Choroid plexus epithelial cell (primary cell): Measurements from ENCODE around the gene TSPEAR.

Source experiments
- DNase-seq: peaks from one replicate; pipeline ENCODE4 v3.0.0-alpha.2; 2010; ENCODE audit warnings: low read depth
- H3K4me3 ChIP-seq: 2 replicates; pipeline ENCODE4 v1.5.1; 2011; ENCODE audit warnings: low read depth, mild to moderate bottlenecking, control low read depth, low read length, moderate library complexity
- TF ChIP-seq, protein P1 (sequence below): conservative IDR thresholded peaks from 2 replicates; pipeline ENCODE4 v1.5.1; 2011; ENCODE audit warnings: low read depth, mild to moderate bottlenecking, control low read depth, inconsistent platforms, low read length, moderate library complexity

TSPEAR gene

GRCh38 chr21:44571844-44572782 lies 139.3 kb downstream of the TSPEAR start:
- no peak for DNase-seq
- TF ChIP-seq, protein P1, sequence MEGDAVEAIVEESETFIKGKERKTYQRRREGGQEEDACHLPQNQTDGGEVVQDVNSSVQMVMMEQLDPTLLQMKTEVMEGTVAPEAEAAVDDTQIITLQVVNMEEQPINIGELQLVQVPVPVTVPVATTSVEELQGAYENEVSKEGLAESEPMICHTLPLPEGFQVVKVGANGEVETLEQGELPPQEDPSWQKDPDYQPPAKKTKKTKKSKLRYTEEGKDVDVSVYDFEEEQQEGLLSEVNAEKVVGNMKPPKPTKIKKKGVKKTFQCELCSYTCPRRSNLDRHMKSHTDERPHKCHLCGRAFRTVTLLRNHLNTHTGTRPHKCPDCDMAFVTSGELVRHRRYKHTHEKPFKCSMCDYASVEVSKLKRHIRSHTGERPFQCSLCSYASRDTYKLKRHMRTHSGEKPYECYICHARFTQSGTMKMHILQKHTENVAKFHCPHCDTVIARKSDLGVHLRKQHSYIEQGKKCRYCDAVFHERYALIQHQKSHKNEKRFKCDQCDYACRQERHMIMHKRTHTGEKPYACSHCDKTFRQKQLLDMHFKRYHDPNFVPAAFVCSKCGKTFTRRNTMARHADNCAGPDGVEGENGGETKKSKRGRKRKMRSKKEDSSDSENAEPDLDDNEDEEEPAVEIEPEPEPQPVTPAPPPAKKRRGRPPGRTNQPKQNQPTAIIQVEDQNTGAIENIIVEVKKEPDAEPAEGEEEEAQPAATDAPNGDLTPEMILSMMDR, result no peak
- no peak overlapping the region for H3K4me3 ChIP-seq

DNA sequence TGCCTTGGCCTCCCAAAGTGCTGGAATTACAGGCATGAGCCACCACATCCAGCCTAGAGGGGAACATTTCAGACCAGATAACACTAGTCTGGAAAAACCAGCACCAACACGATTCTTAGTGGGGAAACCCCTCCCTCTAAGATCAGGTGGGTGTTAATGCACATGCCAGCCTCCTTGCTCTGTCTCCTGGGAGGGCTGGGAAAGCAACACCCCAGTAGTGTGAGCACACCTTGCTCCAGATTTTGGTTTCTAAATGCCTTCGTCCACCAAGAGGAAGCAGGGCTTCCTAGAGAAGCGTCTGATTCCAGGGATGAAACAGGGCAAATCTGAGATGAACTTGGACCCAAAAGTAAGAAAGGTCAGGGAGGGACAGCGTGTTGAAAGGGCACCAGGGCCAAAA lies 140.1 kb downstream of the TSPEAR start:
- TF ChIP-seq, protein P1, result no peak
- no peak for DNase-seq
- H3K4me3 ChIP-seq, result no peak overlapping the region

DNA sequence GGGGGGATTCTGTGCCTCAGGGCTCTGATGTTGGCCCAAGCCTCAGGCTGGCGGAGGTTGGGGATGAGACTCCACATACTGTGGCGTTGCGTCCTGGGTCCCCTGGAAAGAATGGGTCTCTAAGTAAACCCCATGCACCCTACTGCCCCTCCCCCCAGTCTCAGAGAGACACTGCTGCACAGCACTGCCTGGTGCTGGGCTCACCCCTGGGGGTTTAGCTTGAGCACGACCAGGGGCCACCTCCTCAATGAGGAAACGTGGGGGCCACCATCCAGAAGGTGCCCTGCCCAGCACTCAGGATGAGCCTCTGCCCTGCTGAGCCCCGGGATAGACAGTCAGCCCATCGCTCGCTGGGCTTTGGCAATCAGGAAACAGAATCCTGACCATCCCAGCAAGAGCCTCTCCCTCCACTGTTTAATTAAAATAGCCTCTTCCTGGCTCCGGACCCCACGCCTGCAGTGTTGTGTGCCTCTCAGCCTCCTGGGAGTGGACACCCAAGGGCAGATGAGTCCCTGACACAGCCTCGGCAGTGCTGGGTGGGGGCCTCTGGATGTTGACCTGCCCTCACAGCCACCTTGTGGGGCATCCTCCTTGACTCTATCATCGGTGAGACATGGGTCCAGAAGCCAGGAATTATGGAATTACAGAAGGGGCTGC lies 141.4 kb downstream of the TSPEAR start:
- DNase-seq, result no peak
- TF ChIP-seq, protein P1, result no peak
- H3K4me3 ChIP-seq, result no peak overlapping the region

DNA sequence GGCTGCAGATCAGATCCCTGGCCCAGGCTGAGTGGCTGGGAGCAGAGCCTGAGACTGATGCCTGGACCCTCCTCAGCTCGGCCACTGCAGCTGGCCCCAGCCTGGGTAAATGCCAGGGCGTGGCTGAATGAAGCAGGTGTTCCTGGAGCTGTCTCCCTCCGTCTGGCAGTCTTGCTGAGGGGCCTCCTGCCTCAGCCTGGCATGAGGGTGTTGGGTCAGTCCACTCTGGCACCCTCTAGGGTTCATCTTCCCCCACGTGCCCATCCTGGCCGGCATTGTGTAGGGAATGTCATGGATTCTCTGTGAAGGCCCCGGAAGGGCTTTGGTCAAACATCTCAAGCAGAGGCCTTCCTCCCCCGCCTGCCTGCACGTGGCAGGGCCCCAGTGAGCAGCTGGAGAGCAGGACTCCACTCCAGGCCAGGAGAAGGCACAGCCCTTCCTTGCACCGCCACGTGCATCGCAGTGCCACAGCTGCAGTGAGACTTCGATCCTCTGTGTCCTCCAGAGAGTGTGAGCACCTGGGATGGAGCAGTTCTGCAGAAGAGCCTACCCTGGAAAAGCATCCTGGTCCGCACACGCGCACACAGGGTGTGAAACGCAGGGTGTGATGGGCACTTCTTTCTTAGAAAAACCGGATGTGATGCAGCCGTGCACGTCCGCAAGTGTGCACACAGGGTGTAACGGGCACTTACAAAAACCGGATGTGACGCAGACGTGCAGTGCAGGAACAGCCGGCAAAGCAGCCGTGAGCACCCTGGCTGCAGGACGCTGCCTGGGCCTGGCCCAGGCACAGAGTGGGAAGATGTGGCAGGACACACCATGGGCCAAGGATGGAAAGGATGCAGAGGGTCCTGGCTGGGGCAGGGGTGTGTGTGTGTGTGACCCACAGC lies 142.5 kb downstream of the TSPEAR start:
- TF ChIP-seq, protein P1, result no peak
- no peak overlapping the region for H3K4me3 ChIP-seq
- DNase-seq, result no peak

- TF ChIP-seq, protein P1, result no peak
- no peak overlapping the region for H3K4me3 ChIP-seq
- no peak for DNase-seq
Measured at GRCh38 chr21:44568261-44568660, 143.1 kb downstream of the TSPEAR start.

- no peak for DNase-seq
- H3K4me3 ChIP-seq, result no peak overlapping the region
- TF ChIP-seq, protein P1, result no peak
Measured at GRCh38 chr21:44567481-44568171, 143.7 kb downstream of the TSPEAR start.
